ENCODE results near the gene CDH5. TPM values are rescaled to one million over a fixed set of nuclear protein-coding genes. Genes with fewer than 3 reads are reported as not detected.

CDH5 gene
- total RNA-seq, 1 donor = 0.27 TPM

DNA sequence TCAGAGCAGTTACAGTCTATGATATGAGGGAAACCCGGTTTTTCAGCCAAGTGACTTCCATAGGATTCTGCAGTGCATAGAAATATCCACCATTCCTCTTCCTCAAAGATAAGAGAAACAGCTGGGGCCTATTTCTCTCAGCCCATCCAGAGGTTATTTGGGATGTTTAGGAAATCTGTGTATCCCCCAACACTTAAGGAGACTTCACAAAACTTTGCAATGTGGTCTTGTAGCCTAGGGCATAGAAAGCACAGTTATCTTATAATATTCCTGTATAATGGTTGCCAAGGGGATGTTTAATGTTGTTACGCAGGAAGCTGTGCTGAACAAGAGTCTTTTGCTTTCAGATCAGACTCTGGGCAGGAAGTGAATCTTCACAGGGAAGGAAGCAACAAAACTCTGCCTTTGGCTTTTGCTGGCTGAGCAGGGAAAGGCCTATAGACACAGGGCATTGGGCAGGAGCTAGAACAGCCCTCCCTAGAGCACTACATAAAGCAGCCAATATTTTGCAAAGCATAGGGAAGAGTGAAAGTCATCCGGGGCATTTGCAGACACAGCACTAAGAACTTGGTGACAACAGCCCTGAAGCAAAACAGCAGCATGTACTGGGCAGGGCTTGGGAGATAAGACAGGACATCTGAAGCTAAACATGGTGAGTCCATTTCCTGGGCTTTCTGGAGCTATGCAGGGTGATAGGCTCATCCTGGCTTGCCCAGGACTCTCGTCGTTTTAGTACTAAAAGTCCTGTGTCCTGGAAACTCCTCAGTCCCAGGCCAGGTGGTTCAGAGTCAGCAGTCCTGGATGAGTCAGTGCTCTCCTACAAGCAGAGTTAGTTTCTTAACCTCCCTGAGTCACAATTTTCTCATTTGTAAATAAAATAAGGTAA is 41.9 kb downstream of the CDH5 start:
- DNase-seq (ENCODE audit: low read depth in 2 of 3, low spot score in 2 of 3) = no peak

DNA sequence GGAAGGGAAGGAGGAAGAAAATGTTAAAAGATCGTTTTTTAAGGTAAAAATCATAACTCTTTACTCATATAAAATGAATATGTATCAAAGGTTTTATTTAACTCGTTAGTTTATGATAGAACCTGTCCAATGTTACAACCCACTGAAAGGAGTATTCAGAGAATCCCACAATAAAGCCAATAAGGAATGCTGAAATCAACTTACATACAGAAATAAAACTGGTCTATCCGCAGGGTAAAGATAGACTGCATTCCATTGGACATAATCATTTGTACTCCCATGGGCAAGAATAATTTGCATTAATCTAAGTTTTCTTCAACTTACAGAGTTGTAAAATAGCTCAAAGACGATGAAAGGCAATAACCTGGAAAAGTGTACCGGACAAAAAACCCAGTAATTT is 42.7 kb downstream of the CDH5 start:
- DNase-seq (ENCODE audit: low read depth in 2 of 3, low spot score in 2 of 3) = no peak

DNA sequence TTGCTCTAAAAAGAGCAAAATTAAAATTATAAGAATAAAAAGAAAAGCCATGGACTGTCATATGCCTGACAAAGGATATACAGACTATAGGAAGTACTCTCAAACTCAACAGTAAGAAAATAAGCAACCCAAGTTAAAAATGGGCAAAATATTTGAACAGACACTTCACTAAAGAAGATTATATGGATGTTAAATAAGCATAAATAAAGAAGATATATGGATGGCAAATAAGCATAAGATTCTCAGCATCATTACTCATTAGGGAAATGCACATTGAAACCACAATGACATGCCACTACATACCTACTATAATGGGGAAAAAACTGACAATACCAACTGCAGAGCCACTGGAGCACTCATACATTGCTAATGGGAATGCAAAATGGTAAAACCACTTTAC is 45.7 kb downstream of the CDH5 start:
- DNase-seq (ENCODE audit: low read depth in 2 of 3, low spot score in 2 of 3) = no peak

DNA sequence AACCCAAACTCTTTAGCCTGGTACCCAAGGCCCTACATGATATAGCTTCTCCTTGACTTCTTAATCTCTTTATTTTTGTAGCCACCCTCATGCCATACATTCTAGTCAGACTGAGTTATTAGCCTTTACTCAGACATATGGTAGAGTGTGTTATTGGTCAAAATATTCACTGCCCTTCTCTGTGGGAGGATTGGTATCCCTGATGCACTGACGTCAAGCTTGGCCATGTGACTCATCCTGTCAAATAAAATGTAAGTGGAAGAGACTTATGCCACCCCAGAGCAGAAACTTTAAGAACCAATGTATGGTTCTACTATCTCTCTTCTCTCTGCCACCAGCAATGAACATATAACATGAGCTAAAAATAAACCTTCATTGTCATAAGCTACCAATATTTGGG is 48.4 kb downstream of the CDH5 start:
- DNase-seq (ENCODE audit: low read depth in 2 of 3, low spot score in 2 of 3) = no peak

DNA sequence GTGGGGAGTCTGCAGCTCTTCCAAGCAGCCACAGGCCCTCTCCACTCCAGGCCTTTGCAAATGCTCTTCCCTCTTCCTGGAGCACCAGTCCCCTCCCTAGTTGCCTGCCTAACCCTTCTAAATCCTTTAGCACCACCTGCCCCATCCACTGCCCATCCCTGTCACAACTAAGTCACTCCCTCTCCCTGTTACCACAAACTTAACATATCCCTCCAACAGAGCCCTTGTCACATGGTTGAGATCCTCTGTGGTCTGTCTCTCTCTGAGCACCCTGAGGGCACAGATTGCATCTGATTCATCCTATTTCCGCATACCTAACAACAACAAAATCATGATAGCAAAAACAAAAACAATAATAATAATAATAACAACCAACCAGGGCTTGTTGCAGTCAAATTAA is 49.6 kb downstream of the CDH5 start:
- DNase-seq (ENCODE audit: low read depth in 2 of 3, low spot score in 2 of 3) = no peak

DNA sequence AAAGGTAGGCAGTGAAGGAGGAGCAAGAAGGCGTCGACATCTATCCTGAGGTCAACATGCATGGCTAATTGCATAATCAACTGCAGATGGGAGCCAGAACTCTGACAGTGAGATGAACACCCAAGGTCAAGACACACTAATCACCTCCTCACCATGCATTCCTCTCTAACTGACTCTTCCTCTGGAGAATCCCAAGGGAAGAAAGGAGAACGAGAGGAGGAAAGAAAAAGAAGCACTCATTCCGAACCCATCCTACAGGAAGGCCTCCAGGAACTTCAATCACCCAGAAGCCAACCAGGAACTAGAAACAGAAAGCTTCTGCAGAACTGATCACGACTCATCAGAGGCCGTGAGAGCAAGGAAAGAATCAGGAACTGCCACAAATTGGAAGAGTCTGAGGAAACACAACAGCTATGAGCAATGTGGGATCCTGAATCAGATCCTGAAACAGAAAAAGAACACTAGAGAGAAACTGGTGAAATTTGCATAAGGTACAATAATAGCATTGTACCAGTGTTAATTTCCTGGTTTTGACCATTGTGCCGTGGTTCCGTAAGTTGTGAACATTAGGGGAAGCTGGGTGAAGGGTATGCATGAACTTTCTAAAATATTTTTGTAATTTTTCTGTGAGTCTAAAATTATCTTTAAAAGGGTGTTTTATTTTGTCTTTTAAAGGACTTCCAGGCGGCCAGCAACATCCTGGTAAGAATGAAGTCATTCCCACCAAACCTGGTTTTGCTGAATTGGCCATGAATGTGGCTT is 50.6 kb downstream of the CDH5 start:
- no peak for DNase-seq (ENCODE audit: low read depth in 2 of 3, low spot score in 2 of 3)

DNA sequence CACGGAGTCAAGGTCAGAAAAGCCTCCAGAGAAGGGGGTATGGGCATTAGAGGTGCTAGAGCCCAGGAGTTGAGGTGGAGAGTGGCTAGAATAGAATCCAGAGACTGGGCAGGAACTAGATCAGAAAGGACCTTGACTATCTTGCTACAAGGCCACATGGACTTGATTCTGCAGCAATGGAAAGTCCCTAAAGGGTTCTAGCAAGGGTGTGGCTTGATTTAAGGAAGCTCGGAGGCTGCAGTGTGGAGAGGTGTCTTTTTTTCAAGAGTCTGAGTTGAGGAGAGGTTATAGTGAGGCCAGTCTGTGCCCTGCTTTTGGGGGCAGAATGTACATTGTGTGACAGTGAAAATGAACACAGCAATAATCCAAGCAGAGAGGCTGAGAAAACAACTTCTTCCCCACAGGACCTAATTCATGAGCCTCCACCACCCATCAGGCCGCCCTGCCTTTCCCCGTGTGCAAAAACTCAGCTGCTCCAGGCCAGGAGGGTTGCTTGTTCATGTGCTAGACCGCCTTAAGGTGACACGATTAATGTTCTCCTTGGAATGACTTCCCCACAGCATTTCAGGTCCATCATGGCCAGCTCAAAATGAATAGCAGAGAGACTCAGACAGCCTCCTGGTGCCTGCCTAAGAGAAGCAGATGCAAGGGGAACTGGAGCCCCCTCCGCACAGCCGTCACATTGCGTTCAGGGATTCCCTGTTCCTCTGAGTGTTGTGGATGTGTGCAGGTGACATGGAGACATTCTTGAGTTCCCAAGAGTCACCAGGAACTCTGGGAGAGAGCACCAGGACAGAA is 51.9 kb downstream of the CDH5 start:
- no peak for DNase-seq (ENCODE audit: low read depth in 2 of 3, low spot score in 2 of 3)

DNA sequence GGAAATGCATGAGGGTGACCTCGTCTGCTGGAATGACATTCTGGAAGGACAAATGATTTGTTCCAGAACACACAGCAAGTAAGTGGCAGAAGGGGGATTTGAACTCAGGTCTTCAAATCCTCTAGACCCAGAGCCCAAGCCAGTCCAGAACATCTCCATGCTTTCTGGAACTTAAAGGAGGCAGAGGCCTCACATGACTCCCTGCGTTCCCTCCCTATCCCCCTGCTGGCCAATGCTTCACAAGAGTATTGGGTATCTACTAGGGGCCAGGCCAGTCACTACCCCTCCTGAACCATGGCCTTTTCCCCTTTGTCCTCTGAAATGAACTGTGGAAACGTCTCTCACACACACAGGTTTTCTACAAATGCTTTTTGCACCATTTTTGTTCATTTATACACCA is 53.0 kb downstream of the CDH5 start:
- no peak for DNase-seq (ENCODE audit: low read depth in 2 of 3, low spot score in 2 of 3)

DNA sequence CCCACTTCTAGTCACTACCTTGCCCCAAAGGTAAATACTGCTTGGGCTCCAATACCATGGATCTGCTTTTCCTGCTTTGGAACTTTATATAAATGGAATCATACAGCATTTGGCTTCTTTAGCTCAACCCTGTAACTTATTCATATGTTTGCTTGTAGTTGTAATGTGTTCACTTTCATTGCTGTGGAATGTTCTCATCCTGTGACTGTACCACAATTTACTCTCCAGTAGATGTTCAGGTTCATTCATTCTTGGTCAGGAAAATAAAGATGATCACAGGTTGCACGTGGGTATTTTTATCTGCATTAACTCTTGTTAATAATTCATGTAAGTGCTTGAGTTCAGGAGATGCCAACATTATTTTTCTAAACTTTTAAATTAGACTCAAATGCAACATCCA is 53.9 kb downstream of the CDH5 start:
- no peak for DNase-seq (ENCODE audit: low read depth in 2 of 3, low spot score in 2 of 3)

DNA sequence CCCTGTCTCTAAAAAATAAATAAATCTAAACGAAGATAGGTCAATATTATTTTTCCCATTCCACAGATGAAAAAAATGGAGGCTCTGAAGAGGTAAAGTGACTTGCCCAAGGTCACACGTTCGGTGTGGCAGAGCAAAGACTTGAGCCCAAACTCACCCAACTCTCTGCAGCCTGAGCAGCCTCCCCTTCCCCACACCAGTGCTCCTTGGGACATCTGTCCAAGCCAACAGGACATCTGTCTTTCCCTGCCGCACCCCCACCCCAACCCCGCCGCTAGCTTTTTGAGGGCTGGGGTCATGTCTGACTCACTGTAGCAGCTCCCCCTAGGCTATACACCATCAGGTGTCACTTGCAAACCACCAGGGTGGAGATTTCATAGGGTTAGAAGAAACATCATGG is 55.4 kb downstream of the CDH5 start:
- DNase-seq (ENCODE audit: low read depth in 2 of 3, low spot score in 2 of 3) = no peak

DNA sequence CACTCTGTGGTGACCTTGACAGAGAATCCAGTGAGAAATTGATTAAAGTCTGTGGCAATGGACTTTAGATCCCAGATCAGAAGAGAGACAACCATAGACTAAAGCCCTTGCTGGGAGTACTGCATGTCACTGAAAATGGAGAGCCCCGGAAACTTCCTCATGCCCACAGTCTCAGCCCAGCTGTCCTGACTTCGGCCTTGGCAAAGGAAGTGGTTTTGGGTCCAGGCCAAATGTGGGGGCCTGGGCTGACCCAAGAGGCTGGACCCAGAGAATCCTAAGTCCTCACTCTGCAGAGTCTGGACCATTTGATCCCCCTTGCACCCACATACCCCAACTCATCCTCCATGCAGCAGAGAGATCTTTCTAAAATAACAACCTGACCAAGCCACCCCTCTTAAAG is 55.9 kb downstream of the CDH5 start:
- no peak for DNase-seq (ENCODE audit: low read depth in 2 of 3, low spot score in 2 of 3)

DNA sequence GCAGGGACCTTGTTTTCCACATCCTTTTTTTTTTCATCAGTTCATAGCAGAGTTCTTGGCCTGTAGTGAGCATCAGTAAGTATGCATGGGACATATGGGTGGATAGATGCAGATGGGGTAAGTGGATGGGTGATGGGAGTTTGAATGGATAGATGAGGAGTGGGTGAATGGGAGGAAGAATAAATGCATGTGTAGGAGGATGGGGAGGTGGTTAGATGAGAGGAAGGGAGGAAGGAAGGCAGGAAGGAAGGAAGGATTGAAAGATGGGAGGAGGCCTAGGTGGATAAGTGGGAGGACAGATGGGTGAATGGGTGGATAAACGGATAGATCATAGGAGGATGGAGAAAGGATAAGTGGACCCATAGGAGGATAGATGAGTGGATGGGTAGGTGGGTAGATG is 56.7 kb downstream of the CDH5 start:
- DNase-seq (ENCODE audit: low read depth in 2 of 3, low spot score in 2 of 3) = no peak

DNA sequence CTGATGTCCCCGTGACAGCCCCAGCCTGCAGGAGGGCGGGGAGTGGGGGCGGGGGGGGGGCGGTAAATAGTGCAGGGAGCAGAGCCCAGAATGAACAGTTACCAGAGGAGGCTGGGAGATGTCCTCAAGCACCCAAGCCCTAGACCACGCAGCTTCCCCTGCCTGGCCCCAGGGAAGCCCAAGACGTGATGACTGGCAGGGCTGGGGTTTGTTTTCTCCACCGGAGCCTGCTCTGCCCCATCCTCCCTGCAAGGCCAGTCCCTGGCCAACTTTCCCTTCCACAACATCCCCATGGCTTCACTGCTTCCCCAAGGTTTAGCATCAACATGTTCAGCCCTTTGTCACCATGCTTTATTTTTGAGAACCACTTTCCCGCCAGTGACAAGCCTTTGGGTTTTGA is 59.2 kb downstream of the CDH5 start:
- no peak for DNase-seq (ENCODE audit: low read depth in 2 of 3, low spot score in 2 of 3)

DNA sequence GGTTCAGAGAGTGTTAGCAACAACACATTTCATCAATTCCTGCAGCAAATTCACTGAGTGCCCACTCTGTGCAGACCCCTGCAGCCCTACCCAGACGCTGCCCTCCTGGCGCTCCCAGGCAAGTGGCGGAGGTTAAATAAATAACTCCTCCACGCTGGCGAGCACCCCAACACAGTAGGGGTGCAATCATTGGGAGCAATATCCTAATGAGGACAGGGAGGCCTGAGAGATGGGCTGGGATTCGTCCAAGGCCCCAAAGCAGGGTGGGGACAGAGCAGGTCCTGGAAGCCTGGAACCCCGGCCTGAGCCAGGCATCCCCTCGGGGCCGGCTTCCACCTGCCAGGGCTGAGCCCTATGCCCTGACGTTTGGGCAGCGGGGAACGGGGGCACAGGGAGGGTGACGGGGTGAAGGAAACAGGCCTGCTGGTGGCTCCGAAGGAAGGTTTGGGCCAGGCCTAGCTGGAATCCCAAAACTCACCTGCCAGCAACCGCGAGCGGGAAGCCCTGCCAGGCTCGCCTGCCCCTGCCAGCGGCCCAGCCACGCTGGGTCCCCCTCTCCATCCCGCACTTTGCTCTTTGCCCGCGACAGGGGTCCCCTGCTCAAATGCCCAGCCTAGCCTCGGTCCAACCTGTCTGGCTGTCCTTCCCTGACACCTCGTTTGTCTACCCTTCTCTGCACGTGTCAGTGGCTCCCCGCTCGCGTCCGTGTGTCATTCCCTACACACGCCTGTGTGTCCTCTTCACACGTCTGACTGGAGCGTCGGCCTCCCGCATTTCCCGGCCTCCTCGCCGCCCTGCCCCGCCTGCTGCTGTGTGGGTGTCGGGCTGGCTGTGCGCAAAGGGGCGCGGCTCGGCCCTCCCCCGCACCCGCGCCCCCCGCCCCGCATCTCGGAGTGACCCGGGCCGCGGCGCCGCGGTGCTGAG is 59.9 kb downstream of the CDH5 start:
- DNase-seq (ENCODE audit: low read depth in 2 of 3, low spot score in 2 of 3) = peak in 1 of 3 donors; percentile 14

DNA sequence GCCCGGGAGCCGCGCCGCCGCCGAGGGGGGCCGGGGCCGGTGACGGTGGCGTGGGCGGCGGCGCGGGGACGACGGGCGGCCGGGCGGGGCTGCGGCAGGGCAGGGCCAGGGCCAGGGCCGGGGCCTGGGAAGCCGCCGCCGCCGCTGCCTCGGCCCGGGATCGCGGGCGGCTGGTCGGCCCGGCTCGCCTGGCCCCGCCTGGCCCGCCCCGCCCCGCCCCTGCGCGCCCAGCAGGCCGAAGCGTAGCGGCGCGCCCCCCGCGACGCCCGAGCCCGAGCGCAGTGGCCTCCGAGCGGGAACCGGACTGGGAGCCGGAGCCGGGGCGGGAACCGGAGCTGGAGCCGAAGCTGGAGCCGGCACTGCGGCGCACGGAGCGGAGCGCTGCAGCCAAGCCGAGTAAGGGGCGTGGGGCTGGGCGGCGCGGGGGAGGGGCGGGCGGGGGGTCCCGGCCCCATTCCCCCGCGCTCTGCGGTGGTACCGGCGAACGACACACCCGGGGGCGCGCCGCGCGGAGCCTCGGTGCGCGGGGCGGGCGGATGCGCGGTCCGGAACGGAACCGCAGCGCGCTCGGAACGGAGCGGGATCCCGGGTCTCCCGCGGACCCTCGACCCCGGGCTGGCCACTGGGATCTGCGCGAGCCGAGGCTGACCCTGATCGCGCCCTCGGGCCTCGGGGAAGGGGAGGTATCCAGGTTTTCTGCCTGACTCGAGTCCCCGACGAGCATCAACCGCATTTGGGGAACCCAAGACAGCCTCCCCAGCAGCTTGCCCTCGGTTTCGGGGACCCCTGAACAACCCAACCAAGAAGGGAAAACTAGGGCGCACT is 60.8 kb downstream of the CDH5 start, which contains the start of gene BEAN1:
TSS of gene BEAN1 (plus strand) at position 260 of the 825 bp plus-strand sequence. CDS start 10,382 bp downstream, outside the sequence.
- no peak for DNase-seq (ENCODE audit: low read depth in 2 of 3, low spot score in 2 of 3)

DNA sequence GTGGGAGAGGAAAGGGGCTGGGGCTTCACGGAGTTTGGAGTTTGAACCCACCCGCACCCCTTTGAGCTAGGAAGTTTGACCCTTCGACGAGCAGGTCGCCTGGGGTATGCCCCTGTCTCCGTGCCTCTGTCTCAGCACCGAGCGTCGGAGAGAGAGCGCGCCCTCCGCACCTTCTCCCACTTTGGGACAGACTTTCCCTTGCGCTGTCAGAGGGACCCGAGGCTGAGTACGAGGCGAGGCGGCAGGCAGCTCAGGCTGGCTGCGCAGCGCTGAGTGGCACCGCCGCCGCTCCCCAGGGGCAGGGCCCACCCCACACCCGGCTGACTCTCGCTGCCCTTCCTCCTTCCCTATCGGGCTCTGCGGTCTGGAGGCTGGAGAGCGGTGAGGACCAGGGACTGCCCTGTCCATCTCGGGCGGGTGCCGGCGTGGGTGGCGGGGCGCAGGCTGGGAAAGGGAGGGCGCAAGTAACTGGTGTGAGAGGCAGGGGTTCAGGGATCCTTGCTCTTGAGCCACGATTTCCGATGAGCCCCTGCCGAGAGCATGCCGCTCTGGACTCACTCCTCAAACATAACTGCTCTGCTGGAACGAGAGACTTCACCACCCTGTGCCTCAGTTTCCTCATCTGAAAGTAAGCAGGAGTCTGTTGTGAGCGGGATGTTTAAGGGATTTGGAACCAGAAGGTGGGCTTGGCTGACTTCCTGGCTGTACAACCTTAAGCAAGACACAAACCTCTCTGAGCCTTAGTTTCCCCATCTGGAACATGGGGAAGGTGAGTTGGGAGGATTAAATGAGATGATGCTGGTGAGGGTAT is 61.6 kb downstream of the CDH5 start:
- peak in 1 of 3 donors; percentile 23 for DNase-seq (ENCODE audit: low read depth in 2 of 3, low spot score in 2 of 3)

DNA sequence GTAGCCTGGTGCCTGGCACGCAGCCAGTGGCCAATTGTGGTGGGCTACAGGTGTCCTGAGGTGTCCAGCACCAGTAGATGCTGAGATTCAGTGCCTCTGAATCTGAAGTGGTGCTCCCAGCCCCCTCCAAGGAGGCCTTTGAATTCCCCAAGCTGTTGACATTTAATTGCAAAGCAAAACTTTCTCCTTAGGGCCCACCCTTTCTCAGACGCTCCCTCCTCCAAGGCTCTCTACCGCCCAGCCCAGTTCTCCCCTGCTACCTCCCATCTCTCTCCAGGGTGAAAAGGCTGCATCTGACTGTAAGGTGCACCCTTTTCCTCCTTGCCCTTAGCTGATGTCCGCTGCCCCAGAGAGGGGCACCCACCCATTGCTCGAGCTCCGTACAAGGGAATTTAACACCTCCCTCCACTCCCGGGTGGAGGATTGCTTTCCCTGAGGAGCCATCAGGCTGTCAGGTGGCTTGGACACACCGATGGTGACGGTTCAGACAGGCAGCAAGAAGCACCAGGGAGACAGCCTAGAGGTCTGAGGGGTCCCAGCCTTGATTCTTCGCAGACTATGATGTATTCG is 62.3 kb downstream of the CDH5 start:
- DNase-seq (ENCODE audit: low read depth in 2 of 3, low spot score in 2 of 3) = no peak

Data from hematopoietic multipotent progenitor cell (in vitro differentiated cells).